Superior temporal gyrus (tissue), 1 donor: ENCODE data around the gene WWOX.

Source experiments
- DNase-seq: peaks from one replicate; pipeline ENCODE4 v3.0.0-alpha.2; 2016; ENCODE audit errors: extremely low spot score

The WWOX gene

DNA sequence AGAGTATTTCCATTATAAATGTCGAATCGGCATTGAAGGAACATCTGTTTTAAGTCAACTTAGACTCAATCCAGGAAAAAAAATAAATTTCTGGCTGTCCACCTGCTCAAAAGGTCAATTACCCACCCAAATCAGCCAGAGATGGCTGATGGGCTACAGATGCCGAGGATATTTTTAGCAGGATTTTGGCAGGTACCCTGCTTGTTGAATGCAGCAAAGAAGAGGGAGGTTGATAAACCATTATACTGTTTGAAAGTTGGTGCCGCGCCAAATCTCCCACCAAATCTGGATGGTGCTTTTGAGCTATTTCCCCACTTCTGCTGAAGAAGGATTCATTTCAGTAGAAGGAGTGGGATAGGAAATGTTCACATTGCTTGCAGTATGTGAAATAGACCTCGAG lies 963.4 kb downstream of the WWOX start:
- no peak for DNase-seq

DNA sequence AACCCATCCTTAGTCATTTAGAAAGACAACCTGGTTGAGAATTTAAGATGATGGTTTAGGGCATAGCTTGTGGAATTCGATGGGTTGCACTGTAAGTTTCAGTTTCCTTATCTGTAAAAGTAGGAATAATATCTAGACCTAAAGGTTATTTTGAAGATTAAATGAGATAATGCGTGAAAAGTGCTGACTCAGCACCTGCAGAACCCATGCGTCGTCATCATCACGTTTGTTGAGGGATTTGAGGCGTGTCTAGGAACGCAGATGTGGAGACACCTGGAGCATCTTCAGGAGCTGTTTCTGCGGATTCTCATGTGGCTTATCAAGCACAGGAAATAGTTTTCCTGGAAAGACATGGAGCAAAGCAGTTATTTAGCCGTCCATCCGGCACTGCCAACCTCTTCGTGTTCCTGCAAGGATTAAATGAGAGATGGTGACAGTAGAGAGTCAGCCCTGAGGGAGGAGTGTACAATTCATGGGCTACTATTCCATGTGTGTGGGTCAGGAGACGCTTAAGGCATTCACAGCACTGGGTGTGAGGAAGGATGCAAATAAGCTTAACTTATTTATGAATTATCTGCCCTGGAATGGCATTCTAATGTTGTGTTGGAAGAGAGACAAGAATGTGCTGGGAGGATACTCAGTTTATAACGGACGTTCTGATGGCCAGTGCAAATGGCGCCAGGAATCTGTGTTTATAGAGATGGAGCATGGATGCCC lies 965.0 kb downstream of the WWOX start:
- no peak for DNase-seq

DNA sequence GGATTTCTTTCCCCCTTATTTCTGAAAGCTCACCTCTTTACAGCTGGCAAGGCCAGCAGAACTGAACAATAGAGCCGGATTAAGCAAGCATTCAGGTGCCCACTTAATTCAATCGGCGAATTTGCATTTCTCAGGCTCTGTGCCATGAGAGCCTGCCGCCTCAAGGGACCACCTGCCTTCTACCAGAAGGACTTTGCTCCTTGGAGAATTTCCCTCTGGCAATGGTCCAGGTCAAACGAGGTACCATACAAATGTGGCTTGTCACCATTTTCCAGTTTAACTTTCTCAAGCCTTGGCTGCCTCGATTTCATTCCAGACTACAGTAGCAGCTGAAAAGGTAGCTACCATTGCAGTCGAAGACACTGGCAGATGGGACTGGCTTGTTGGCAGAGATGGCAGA lies 967.1 kb downstream of the WWOX start:
- no peak for DNase-seq

DNA sequence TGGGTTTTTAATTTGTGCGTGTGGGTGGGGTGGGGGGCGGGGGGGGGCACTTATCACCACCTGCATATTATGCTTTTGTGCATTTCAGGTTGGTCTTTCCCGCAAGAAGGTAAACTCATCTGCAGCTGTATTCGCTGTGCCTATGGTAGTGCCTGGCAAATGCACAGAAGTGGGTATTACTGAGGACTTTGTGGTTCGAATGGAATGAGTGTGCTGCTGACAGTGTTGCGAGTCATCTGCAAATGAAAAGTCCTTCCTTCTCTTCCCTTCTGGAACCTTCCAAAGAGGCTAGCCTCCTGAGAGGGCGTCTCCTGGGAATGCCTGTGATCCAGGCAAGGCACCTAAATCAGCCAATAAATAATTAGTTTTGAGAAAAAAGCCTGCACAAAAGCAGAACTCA lies 968.1 kb downstream of the WWOX start:
- DNase-seq, result no peak

DNA sequence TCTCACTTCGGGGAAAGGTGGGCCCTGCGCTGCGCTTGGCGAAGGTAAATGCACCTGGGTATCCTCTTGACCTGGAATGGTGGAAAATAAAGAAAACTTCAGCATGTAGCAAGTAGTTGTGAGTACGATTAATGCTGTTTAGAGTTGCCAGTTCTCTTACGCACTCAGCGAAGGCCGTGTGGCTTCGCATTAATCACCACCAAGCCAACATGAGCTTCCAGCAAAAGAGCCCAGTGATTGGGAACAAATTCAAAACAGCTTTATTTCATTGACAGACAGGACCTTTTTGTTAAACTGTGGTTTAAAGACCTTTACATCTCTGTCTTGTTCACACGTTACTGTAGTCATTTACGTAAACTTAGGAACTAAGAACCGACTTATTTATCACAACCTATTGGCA lies 969.7 kb downstream of the WWOX start:
- no peak for DNase-seq

DNA sequence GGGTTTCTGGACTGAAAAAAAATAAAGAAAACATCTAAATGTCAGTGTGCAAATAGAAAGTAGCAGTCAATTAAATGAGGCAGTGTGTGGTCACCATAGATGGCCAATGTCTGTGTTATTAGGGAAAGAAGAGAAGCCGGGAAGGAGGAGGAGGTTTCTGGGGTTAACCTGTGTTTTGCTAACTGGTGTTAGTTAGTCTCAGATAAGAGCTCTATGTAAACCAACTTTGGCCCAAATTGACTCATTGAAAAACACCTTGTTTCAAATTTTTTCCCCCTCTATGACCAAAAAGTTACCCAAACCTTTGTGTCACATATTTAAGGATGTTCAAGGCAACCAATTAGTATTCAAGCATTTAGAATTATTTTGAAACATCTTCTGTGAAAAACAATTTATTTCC lies 970.2 kb downstream of the WWOX start:
- no peak for DNase-seq

DNA sequence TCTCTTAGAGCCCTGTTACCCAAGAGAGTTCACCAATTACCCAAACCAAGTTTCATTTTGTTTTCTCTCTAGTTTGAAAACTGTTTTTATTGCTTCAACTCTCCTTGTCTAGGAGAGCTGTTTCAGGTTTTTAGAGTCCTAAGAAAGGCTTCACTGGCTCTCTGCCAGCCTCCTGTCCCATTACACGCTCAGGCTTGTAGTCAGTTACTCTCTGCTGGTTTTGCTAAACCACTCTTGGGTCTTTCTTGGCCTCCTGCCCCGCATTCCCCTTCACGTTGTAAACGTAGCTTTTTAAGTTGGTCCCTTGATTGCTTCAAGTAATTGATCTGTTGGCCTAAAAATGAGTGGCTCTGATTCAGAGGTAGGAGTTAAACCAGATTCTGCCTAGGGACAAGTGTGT lies 972.0 kb downstream of the WWOX start:
- no peak for DNase-seq

DNA sequence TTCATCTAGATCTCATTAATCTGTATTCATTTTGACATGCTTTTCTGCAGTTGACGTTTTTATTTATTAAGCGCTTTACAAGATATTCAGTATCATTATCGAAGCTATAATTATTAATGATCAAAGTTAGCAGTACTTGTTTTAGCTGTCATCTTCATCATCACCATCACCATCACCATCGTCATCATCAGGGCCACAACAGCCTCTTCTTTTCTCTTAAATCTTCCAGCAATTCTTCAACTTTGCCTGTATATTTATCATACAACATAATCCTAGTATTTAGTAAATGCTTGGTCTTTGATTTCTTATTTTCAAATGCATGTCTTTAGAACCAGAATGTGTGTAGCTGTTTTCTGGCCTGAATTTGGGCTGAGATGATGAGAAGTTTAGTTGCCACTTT lies 973.1 kb downstream of the WWOX start:
- DNase-seq, result no peak

DNA sequence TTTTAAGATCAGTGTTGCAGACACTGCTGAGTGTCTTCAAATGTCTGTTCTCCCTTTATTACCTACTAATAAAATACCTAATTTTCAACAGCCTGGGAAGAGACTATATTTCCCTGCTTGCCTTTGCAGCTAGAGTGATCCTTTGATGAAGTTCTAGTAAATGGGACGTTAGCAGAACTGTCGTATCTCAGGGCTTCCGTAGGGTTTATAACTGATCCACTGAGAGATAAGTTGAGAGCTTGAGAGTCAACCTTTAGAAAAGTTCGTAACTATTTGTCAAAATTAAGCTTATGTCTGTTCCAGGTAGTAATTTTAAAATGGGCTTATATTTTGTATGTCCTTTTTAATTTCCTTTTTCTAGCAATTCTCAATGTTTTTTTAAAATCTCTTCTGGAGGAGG lies 974.1 kb downstream of the WWOX start:
- DNase-seq, result no peak

- DNase-seq, result no peak
Measured at GRCh38 chr16:79074541-79074940, 975.1 kb downstream of the WWOX start.

- DNase-seq, result no peak
Measured at GRCh38 chr16:79074951-79075350, 975.5 kb downstream of the WWOX start.

- DNase-seq, result no peak
Measured at GRCh38 chr16:79076047-79076767, 976.8 kb downstream of the WWOX start.

- no peak for DNase-seq
Measured at GRCh38 chr16:79077346-79077745, 977.9 kb downstream of the WWOX start.

- DNase-seq, result no peak
Measured at GRCh38 chr16:79079656-79080420, 980.4 kb downstream of the WWOX start.

- no peak for DNase-seq
Measured at GRCh38 chr16:79081297-79082066, 982.0 kb downstream of the WWOX start.

DNA sequence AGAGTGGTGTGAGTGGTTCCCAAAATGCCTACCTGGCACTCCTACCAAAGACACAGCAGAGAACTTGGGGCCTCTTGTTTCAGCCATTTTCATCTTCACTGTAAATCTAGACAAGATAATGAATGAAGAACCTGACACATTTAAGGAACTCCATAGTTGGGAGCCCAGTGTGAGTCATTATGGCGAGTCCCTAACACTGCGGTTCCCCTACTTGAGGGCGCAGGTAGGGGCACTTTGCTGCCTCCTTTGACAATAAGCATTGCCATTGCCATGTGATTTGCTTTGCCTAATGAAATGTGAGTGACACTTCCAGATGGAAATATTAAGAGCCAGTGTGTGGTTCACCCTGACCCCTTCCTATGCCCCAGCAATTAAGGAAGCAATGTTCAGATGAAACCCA lies 983.5 kb downstream of the WWOX start:
- no peak for DNase-seq

DNA sequence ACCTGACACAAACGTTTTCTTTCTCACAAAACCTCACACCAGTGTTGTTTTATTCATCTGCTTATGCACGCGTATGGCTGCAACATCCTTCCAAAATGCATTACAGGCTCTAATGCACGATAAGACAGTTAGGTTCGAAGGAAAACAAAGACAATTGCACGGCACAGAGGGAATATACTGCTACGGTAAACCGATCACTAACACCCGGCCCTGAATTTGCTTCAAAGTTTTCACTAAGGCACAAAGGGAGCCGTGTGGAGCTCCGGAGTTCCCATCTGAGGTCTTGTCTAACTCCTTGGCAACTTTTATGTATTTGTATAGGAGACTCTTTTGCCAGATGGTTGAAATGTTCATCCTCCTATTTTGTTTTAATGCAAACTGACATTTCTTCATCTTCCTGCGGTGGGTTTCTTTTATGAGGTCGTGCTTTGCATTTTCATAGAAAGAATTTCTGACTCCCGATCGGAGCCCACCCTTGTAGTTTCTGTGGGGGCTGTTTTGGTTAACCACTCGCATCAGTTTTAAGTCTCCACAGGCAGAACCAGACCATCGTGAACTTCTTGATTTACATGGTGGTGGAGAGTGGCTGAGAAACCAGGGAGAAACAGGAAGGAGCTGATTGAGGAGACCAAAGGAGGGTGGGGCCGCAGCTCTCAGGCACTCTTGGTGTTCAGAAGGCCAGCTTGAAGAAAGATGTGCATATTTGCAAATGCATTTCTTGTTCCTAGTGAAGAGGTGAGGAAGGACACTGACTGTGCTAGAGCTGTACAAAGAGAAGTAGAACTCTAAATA lies 984.2 kb downstream of the WWOX start:
- no peak for DNase-seq

- no peak for DNase-seq
Measured at GRCh38 chr16:79088971-79089370, 989.5 kb downstream of the WWOX start.

DNA sequence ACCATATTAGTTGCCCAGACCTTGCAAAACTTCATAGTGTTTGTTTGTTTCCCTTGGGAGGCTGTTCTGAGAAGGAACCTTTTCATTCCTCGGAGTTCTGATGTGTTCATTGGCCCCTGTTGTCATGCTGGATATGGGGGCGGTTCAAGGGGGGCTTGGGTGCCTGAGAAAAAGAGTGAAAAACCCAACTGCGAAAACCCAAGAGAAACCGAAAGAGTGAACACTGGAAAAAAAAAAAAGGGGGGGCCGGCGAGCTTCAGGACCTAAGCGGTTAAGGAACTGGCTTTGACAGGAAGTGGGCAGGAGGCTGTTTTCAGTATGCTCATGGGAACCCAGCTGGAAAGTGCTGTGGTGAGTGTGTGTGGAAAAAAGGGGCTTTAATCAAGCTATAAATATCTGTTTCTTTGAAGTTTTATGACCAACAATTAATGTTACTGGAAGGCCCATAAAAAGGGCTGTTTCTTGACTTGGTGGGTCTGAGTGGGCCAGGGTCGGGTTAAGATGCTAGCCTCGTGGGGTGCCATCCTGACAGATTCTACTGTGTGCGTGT lies 990.4 kb downstream of the WWOX start:
- DNase-seq, result no peak

DNA sequence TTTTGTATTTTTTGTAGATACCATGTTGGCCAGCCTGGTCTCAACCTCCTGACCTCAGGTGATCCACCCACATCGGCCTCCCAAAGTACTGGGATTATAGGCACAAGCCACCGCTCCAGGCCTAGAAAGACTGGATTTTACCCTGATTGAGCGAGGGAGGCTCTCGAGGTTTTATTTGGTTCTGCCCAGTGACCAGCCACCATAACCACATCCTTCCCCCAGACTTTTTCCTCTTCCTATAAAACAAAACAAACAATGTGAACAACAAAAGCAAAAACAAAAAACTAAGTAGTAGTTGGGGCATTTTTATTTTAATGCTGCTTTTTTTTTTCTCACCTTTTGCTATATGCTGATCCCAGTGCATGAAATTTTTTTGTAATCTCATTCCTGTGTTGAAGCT lies 991.5 kb downstream of the WWOX start:
- DNase-seq, result no peak

DNA sequence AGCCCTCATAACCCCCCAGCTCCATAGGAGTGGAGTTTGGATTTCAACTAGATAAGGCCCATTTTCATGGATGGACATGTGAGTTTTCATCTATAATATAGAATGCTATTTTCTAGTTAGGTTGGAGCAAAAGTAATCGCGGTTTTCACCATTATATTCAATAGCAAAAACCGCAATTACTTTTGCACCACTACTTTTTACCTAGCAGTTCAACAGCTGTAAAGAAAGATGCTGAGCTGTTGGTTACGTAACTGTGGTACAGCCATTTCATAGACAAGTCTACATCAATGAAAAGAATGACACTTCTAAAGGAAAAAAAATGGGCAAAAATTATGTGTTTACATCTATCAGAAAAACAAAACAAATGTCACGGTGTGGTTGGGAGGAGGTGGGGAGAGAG lies 993.4 kb downstream of the WWOX start:
- no peak for DNase-seq
